Neuronal stem cell (in vitro differentiated cells): ENCODE results near the gene PLCH1.

ENCODE experiments used
- DNase-seq: peaks from one replicate; pipeline ENCODE4 v3.0.0-alpha.2; 2013; ENCODE audit warnings: low spot score
- H2AFZ ChIP-seq: one replicate; pipeline ENCODE4 v1.6.1; 2013; ENCODE audit warnings: mild to moderate bottlenecking, low read length, inconsistent platforms
- H2AK5ac ChIP-seq: 2 replicates; pipeline ENCODE4 v1.6.1; 2013; ENCODE audit warnings: low read depth, mild to moderate bottlenecking, inconsistent platforms, low read length, moderate library complexity, mixed read lengths
- H2BK120ac ChIP-seq: 2 replicates; pipeline ENCODE4 v1.6.1; 2013; ENCODE audit warnings: low read depth, mild to moderate bottlenecking, inconsistent platforms, low read length, moderate library complexity, mixed read lengths
- H2BK12ac ChIP-seq: one replicate; pipeline ENCODE4 v1.6.1; 2013; ENCODE audit warnings: low read length, inconsistent platforms
- H2BK15ac ChIP-seq: 2 replicates; pipeline ENCODE4 v1.6.1; 2013; ENCODE audit warnings: mild to moderate bottlenecking, low read length, inconsistent platforms, mixed read lengths
- H2BK5ac ChIP-seq: one replicate; pipeline ENCODE4 v1.6.1; 2013; ENCODE audit warnings: inconsistent platforms, mild to moderate bottlenecking, low read length, moderate library complexity
- H3K14ac ChIP-seq: one replicate; pipeline ENCODE4 v1.6.1; 2013; ENCODE audit warnings: low read length, inconsistent platforms
- H3K18ac ChIP-seq: 2 replicates; pipeline ENCODE4 v1.6.1; 2013; ENCODE audit warnings: low read length, inconsistent platforms
- H3K23ac ChIP-seq: 2 replicates; pipeline ENCODE4 v1.6.1; 2013; ENCODE audit warnings: low read depth, mild to moderate bottlenecking, mixed read lengths, low read length, inconsistent platforms; ENCODE audit not compliant: poor library complexity
- H3K27ac ChIP-seq: replicated peaks from 3 replicates; pipeline ENCODE4 v1.5.1; 2013; ENCODE audit warnings: low read length, inconsistent platforms
- H3K27me3 ChIP-seq, 3 experiments: 2 replicates each; pipeline ENCODE4 v1.6.1; 2013; ENCODE audit warnings: low read length in 3 of 3, mild to moderate bottlenecking in 2 of 3, inconsistent platforms in 1 of 3, low read depth in 1 of 3, mixed read lengths in 1 of 3, moderate library complexity in 1 of 3; ENCODE audit not compliant: control insufficient read depth in 3 of 3, insufficient read depth in 3 of 3
- H3K36me3 ChIP-seq, 2 donors: replicated peaks in 1 of 2; 2 replicates each; pipeline ENCODE4 v1.6.1; 2013; ENCODE audit warnings: low read length in 2 of 2; ENCODE audit not compliant: control insufficient read depth in 2 of 2, insufficient read depth in 2 of 2
- H3K4ac ChIP-seq: 2 replicates; pipeline ENCODE4 v1.6.1; 2013; ENCODE audit warnings: inconsistent platforms, mild to moderate bottlenecking, low read length, moderate library complexity
- H3K4me1 ChIP-seq, 2 donors: 1 replicate in 1 of 2; 2 replicates in 1 of 2; pipeline ENCODE4 v1.6.1; 2013; ENCODE audit warnings: low read length in 2 of 2, low read depth in 1 of 2; ENCODE audit not compliant: control insufficient read depth in 2 of 2, insufficient read depth in 1 of 2
- H3K4me2 ChIP-seq: one replicate; pipeline ENCODE4 v1.6.1; 2013; ENCODE audit warnings: mild to moderate bottlenecking, low read length, inconsistent platforms; ENCODE audit not compliant: insufficient read depth, poor library complexity, severe bottlenecking
- H3K4me3 ChIP-seq, 2 donors: 2 replicates each; pipeline ENCODE4 v1.5.1; 2013; ENCODE audit warnings: low read length in 2 of 2, mild to moderate bottlenecking in 2 of 2, inconsistent platforms in 1 of 2, moderate library complexity in 1 of 2
- H3K79me1 ChIP-seq: one replicate; pipeline ENCODE4 v1.6.1; 2013; ENCODE audit warnings: low read depth, mild to moderate bottlenecking, inconsistent platforms, low read length, moderate library complexity
- H3K9ac ChIP-seq: one replicate; pipeline ENCODE4 v1.6.1; 2013; ENCODE audit warnings: mild to moderate bottlenecking, low read depth, low read length, inconsistent platforms; ENCODE audit not compliant: poor library complexity
- H3K9me3 ChIP-seq, 2 donors: replicated peaks in 1 of 2; 2 replicates each; pipeline versions ENCODE3 to v1.6.1; 2013; ENCODE audit warnings: low read length in 2 of 2, mild to moderate bottlenecking in 2 of 2, inconsistent platforms in 1 of 2, low read depth in 1 of 2, mixed read lengths in 1 of 2, moderate library complexity in 1 of 2; ENCODE audit not compliant: control insufficient read depth in 2 of 2, insufficient read depth in 1 of 2
- H4K8ac ChIP-seq: one replicate; pipeline ENCODE4 v1.6.1; 2013; ENCODE audit warnings: low read depth, mild to moderate bottlenecking, inconsistent platforms, low read length, moderate library complexity
- H4K91ac ChIP-seq: one replicate; pipeline ENCODE4 v1.6.1; 2013; ENCODE audit warnings: low read length, low read depth, mild to moderate bottlenecking, inconsistent platforms; ENCODE audit not compliant: poor library complexity
- WGBS, 2 donors: extraction: QIAGEN DNeasy Blood & Tissue Kit; methylation state at CpG; one replicate each; pipeline ENCODE4 v1.1.7; 2013; ENCODE audit warnings: missing lambda C conversion rate in 2 of 2, mixed read lengths in 1 of 2; ENCODE audit not compliant: insufficient read length in 2 of 2, insufficient replicate concordance in 1 of 2; ENCODE audit errors: extremely low coverage in 2 of 2; 5-methylcytosine and 5-hydroxymethylcytosine counted together

Gene PLCH1

GRCh38 chr3:155549087-155549486 is 195.8 kb downstream of the PLCH1 start:
- no peaks in the 10 kb centered on the region for H3K27me3 ChIP-seq
- H2AFZ ChIP-seq: no peak overlapping the region
- H3K18ac ChIP-seq: no peak overlapping the region
- no peak overlapping the region for H2BK12ac ChIP-seq
- no peaks in the 10 kb centered on the region for H3K79me1 ChIP-seq
- H3K14ac ChIP-seq: no peak overlapping the region
- DNase-seq: no peak
- H2BK120ac ChIP-seq: no peak overlapping the region
- no peak overlapping the region for H3K23ac ChIP-seq
- H3K4ac ChIP-seq: no peak overlapping the region
- H3K9ac ChIP-seq: no peak overlapping the region
- no peak overlapping the region for H2AK5ac ChIP-seq
- H3K4me1 ChIP-seq: peaks cover 0 to 8% of the 10 kb centered on the region in 2 donors
- H3K27ac ChIP-seq: no peak overlapping the region
- no peak overlapping the region for H4K91ac ChIP-seq
- H3K4me2 ChIP-seq: no peak overlapping the region
- H4K8ac ChIP-seq: no peak overlapping the region
- H2BK15ac ChIP-seq: no peak overlapping the region
- no peak overlapping the region for H3K4me3 ChIP-seq
- no CpG with 5 or more reads among the region's 2 CpGs for WGBS, 2 donors
- H2BK5ac ChIP-seq: no peak overlapping the region
- peaks cover 9 to 64% of the 10 kb centered on the region in 2 donors for H3K36me3 ChIP-seq
- peaks cover 0 to 7% of the 10 kb centered on the region in 2 donors for H3K9me3 ChIP-seq

DNA sequence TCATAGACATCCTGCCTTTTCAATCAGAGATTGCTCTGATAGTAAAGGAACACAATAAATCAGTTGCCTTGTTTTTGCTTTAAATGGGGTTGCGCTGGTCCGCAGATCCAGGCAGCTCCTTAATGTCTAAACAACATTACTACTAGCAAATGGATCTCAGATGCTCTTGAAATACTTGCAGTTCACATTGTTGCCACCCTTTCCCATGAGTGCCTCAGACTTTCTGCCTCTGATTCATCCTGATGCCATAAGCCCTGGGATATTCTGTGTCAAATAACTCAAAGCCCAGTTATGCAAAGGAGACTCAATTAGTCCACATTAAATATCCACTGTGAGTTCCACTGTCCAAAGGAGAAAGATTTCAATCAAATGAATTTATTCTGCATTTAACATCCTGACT is 196.7 kb downstream of the PLCH1 start:
- H2BK15ac ChIP-seq: no peak overlapping the region
- no peak overlapping the region for H3K4ac ChIP-seq
- H3K9me3 ChIP-seq: peaks cover 0 to 7% of the 10 kb centered on the region in 2 donors
- H3K4me3 ChIP-seq: no peak overlapping the region
- H2AFZ ChIP-seq: no peak overlapping the region
- H4K8ac ChIP-seq: no peak overlapping the region
- no peak overlapping the region for H3K23ac ChIP-seq
- H3K79me1 ChIP-seq: no peaks in the 10 kb centered on the region
- no peak overlapping the region for H2AK5ac ChIP-seq
- no peak overlapping the region for H3K14ac ChIP-seq
- H3K4me1 ChIP-seq: peaks cover 0 to 8% of the 10 kb centered on the region in 2 donors
- DNase-seq: no peak
- H2BK120ac ChIP-seq: no peak overlapping the region
- no peaks in the 10 kb centered on the region for H3K27me3 ChIP-seq
- no peak overlapping the region for H3K4me2 ChIP-seq
- H4K91ac ChIP-seq: no peak overlapping the region
- H3K27ac ChIP-seq: no peak overlapping the region
- no CpG with 5 or more reads among the region's 2 CpGs for WGBS, 2 donors
- peaks cover 7 to 55% of the 10 kb centered on the region in 2 donors for H3K36me3 ChIP-seq
- no peak overlapping the region for H2BK5ac ChIP-seq
- no peak overlapping the region for H2BK12ac ChIP-seq
- H3K18ac ChIP-seq: no peak overlapping the region
- H3K9ac ChIP-seq: no peak overlapping the region

- Histone ChIP-seq H3K23ac (no peak overlapping the region), H3K18ac (no peak overlapping the region), H3K27ac (no peak overlapping the region), H3K36me3 (peaks cover 9 to 80% of the 10 kb centered on the region in 2 donors), H3K14ac (no peak overlapping the region), H3K4ac (no peak overlapping the region), H2BK15ac (no peak overlapping the region), H3K4me1 (no peaks in the 10 kb centered on the region), H3K27me3 (no peaks in the 10 kb centered on the region), H2BK120ac (no peak overlapping the region), H2BK5ac (no peak overlapping the region), H2AK5ac (no peak overlapping the region), H2BK12ac (no peak overlapping the region), H3K9ac (no peak overlapping the region), H4K8ac (no peak overlapping the region), H3K79me1 (no peaks in the 10 kb centered on the region), H3K4me3 (no peak overlapping the region), H3K9me3 (peaks cover 4 to 92% of the 10 kb centered on the region in 2 donors), H2AFZ (no peak overlapping the region), H4K91ac (no peak overlapping the region), H3K4me2 (no peak overlapping the region)
- DNase-seq: no peak
- no CpG with 5 or more reads among the region's 3 CpGs for WGBS, 2 donors
Measured at GRCh38 chr3:155535098-155535497, 209.8 kb downstream of the PLCH1 start.

DNA sequence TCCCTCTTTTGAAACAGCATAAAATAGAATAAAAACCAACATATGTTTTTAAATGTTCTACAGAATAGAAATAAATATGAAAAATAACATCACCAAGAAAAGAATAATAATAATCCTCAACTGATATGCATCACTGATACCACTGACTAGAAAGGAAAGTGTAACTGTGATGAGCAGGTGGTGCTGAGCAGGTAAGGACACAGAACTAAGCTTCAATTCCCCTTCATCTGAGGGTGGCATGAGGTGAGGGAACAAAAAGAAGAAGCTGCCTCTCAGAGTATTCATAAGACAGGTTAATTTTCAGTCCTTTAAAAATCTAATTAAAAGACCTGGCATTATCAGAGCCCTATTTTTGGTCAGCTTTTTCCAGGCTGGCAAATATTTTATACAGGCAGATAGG is 216.3 kb downstream of the PLCH1 start:
- H2BK5ac ChIP-seq: no peak overlapping the region
- H4K8ac ChIP-seq: no peak overlapping the region
- no peak overlapping the region for H3K18ac ChIP-seq
- no peak overlapping the region for H2BK12ac ChIP-seq
- no peak overlapping the region for H3K9ac ChIP-seq
- H2AK5ac ChIP-seq: no peak overlapping the region
- no peak overlapping the region for H3K14ac ChIP-seq
- no peak overlapping the region for H4K91ac ChIP-seq
- H3K27me3 ChIP-seq: no peaks in the 10 kb centered on the region
- DNase-seq: no peak
- H3K4me3 ChIP-seq: no peak overlapping the region
- H3K4me1 ChIP-seq: no peaks in the 10 kb centered on the region
- H3K23ac ChIP-seq: no peak overlapping the region
- H3K9me3 ChIP-seq: peaks cover 4 to 42% of the 10 kb centered on the region in 2 donors
- no peak overlapping the region for H2BK120ac ChIP-seq
- no peak overlapping the region for H3K4ac ChIP-seq
- H2AFZ ChIP-seq: no peak overlapping the region
- peaks cover 11 to 89% of the 10 kb centered on the region in 2 donors for H3K36me3 ChIP-seq
- H3K79me1 ChIP-seq: no peaks in the 10 kb centered on the region
- no peak overlapping the region for H3K4me2 ChIP-seq
- no peak overlapping the region for H2BK15ac ChIP-seq
- no peak overlapping the region for H3K27ac ChIP-seq
